ENCODE results near the gene MZB1.
"Not testable (repeated sequence)": the region's sequence is repeated elsewhere in the genome, so short reads cannot be mapped to it uniquely, and the experiment has no call there.

The MZB1 gene

DNA sequence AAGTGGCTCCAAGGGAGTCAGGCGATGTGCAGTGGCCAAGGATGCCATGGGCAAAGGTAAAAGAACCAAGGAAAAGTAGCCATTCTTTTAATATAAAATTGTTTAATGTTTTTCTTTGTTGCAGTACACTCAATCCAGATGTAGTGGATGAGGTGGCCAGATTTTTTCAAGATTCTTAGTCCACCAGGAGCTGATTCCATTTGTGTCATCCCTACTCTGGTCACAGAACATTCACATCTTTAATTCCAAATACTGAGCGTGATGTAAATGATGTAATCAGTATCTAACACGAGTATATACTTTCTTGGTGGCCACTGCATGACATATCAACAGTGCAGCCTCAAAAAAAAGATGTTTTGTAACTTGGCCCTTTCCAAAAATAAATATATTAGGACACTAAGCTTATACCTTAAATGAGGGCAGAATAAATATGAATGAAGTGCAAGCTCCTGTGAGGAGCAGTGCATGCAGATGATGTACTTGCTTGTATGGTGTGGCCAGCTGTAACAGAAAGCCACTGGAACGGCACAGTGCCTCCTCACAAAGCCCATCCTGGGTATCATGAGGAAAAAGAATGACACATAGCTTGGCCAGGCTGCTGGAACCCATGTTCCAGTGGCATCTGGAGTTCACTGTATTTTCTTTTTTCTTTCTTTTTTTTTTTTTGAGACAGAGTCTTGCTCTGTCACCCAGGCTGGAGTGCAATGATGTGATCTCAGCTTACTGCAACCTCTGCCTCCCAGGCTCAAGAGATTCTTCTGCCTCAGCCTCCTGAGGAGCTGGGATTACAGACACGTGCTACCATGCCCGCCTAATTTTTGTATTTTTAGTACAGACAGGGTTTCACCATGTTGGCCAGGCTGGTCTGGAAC is 20.6 kb upstream of the MZB1 start:
- DNase-seq: no peak

DNA sequence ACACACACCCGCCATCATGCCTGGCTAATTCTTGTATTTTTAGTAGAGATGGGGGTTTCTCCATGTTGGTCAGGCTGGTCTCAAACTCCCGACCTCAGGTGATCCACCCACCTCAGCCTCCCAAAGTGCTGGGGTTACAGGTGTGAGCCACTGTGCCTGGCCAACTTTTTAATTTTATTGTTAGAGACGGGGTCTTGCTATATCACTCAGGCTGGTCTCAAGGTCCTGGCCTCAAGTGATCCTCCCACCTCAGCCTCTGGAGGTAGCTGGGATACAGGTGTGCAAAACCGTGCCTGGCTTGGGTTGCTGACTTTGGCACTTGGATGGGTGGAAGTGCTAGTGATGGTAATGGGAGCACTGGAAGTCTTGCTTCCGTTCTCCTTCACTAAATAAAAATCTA is 19.4 kb upstream of the MZB1 start:
- not testable (repeated sequence) for DNase-seq

DNA sequence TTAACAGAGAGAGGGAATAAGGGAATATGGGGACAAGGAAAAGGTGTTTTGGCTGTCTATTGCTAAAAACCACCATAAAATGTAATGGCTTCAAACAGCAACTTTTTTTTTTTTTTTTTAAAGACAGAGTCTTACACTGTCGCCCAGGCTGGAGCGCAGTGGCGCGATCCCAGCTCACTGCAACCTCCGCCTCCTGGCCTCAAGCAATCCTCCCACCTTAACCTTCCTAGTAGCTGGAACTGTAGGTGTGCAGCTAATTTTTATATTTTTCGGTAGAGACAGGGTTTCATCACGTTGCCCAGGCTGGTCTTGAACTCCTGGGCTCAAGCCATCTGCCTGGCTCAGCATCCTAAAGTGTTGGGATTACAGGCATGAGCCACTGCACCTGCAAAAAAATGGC is 18.5 kb upstream of the MZB1 start:
- DNase-seq: no peak

DNA sequence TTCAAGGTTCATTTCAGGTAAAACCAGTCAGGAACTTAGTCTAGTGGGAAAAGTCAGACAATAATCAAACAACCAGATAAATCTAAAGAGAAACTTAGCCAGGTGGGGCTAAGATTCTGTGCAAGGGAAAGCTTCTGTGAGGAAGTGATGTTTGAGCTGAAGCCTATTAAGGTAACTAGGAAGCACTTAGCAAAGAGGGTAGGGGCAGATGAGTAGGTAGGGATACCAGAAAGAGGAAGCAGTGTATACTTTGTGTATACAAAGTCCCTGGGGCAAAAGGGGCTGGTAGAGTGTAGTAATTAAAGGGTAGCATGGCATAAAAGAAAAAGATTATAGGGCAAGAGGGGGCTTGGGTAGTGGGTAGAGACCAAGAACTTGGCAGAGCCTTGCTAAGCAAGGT is 17.8 kb upstream of the MZB1 start:
- DNase-seq: no peak

DNA sequence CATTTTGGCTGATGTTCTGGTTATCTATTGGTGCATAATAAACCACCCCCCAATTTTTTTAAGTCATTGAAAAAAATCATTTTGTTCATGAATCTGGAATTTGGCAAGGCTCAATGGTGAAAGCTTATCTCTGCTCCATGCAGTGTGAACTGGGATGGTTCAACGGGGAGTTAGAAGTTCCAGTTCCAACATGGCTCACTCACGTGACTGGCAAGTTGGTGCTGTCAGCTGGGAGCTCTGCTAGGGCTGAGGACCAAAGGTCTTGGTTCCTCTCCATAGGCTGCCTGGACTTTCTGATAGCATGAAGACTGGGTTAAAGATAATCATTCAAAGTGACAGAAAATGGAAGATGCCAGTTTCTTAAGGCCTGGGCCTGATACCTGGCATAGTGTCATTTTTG is 17.2 kb upstream of the MZB1 start:
- DNase-seq: no peak

DNA sequence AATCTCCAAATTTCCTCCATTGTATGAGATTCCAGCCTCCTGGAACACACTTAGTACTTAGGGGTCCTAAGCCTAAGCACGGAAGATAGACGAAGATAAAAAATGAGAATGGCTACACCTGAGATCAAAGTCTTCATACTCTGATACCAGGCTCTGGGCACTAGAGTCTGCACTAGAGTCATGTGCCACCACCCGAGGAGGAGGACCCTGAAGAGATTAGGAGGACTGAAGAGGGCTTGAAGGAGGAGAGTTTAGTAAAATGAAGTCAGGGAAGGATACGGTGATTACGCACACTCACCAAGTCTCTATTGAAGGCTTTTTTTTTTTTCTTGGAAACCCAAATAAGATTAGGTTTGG is 14.7 kb upstream of the MZB1 start:
- DNase-seq: no peak

DNA sequence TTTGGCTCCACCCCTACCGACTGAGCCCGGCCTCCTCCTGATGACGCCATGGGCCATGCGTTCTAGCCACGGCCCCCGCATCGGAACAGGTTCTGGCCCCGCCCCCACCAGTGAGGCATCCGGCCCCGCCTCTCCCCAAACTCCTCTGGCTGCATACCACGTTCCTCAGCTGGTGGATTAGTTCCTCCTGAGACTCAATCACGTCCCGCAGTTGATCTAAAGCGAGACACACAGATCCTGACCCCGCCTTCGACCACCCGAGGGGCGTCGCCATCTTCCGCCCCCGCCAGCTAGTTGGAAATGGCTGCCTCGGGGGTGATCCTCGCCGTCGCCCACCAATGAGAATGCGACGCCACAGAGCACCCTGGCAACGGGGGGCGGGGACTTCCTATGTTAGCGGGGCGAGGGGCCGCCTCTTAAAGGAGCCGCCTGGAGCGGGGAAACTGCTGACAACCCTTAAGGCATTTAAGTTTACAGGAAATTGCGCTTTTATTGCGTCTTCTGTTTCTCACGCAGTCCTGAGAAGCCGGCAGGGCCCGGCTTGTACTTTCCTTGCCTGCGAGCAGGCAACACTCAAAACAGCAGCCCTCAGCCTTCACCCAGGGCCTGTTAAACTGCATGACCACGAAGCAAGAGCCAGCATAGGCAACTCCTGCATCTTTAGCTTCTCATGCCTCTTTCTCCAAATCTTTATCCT is 14.2 kb upstream of the MZB1 start, which contains the start of gene SPATA24:
TSS of gene SPATA24 (minus strand) at position 303 of the 697 bp plus-strand sequence. CDS start at position 274, 29 bp downstream.
- peak; percentile 99 for DNase-seq

DNA sequence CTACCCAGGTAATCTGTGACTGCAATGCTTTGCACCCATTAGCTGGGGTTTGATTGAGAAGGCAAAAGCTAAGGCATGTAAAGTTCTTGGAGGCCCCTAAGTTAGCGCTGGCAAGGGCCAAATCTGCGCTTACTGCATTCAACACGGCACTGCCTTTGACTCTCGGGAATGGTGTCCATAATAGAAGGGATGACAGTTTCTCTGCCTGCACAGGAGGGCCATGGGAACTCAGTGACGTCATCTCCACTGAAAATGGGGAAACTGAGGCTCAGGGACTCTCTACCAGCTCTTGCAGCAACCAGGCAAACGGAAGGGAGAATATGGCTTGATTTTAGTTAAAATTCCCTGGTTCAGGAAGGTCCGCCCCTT is 13.7 kb upstream of the MZB1 start:
- DNase-seq: no peak

DNA sequence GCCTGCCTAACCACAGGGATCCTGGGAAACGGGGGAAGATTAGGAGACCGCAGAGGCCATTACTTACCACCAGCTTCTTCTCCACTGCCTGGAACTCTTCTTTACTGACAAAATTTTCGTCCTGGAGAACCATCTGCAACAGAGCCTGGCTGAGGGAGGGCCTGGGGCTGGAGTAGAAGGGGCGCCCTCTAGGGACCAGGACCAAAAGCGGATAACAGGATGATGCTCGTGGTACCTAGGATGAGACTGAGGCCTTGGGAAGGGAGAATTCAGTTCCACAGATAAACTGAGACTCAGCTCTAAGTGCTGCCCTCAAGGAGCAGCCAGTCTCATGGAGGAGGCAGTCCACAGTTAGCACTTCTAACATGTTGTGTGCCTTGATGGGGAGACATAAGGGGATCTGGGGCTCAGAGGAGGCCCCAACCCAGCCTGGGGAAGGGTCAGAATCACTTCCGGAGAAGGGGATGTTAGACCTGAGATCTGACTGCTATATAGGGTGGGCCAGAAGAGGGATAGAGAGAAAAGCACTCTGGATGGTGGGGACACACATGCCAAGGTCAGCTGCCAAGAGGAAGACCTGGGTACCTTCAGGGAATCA is 12.9 kb upstream of the MZB1 start:
- DNase-seq: peak; percentile 30 to 63 (median 48)

DNA sequence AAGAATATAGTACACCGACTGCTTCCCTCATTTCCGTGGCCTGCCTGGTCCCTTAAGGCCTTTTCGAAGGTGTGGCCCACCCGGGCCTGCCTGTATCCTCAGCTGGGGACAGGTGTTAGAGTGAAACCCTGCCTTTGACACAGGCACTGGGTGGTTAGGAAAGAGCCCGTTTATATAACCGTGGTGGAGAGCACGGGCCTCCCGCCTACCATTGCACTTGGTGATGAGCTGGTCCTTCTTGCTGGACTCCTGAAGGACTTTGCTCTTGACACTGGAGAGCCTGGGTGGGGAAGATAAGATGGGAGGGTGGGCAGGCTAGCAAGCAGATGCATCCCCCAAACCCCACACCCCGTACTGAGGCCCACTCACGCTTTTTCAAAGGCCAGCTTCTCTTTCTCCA is 11.8 kb upstream of the MZB1 start:
- no peak for DNase-seq

DNA sequence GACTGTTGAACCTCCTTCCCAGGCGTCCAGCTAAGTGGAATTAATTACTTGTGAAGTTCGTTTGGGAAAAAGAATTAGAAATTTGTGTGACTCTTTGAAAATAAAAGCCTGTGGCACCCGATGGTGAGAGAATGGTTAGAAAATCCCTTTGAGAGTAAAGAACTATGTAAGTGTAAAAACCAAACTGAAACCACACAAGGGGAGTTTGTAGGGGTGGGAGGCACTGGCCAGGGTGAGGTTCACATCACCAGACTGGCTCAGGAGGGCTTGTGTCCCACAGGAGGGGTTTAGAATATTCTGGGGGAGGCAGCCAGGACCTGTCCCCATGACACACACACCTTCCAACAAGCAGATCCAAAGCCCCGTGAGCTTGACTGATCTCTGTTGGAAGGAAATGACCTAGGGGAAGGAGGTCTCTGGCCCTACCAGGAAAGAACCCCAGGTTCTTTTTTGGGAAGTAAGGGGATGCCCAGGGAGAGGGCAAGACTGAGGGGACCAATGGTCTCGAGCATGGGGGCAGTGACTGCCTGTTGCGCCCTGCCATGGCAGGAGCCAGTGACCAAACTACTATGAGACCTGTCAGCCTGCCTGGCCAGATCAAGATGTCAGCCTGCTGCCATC is 9.9 kb upstream of the MZB1 start:
- DNase-seq: no peak

DNA sequence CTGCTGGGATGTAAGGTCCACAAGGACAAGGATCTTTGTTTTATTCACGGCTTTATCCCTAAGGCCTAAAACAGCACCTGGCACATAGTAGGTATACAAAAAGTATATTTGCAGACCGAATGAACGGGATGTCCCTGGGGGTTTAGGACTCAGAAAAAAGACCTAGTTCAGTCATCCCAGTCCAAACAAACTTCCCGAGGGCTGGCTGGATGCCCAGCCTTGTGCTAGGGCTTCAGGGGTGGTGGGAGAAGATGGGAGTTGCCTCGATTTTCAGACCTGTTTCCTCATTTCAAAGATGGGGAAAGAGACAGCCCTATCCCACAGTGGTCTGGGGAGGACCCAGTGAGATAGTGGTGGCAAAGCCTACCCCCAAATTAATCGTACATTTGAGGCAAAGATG is 8.2 kb upstream of the MZB1 start:
- DNase-seq: no peak

DNA sequence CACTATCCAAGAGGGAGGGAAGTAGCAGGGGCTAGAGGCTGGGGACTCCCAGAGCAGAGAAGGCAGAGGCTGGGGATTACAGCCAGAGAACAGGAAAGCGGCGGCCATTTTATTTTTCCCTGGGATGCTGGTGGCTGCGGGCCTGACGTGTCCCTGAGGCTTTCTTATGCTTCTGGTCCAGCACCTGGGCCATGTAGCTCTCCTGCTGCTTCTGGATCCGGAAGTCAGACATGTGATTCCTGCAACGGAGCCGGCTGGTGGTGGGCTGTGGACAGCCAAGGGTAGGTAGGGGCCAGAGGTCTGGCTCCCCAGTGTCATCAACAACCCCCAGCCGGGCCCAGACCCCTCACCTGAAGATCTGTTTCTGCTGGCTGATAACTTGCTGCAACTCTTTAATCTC is 7.0 kb upstream of the MZB1 start:
- DNase-seq: no peak

DNA sequence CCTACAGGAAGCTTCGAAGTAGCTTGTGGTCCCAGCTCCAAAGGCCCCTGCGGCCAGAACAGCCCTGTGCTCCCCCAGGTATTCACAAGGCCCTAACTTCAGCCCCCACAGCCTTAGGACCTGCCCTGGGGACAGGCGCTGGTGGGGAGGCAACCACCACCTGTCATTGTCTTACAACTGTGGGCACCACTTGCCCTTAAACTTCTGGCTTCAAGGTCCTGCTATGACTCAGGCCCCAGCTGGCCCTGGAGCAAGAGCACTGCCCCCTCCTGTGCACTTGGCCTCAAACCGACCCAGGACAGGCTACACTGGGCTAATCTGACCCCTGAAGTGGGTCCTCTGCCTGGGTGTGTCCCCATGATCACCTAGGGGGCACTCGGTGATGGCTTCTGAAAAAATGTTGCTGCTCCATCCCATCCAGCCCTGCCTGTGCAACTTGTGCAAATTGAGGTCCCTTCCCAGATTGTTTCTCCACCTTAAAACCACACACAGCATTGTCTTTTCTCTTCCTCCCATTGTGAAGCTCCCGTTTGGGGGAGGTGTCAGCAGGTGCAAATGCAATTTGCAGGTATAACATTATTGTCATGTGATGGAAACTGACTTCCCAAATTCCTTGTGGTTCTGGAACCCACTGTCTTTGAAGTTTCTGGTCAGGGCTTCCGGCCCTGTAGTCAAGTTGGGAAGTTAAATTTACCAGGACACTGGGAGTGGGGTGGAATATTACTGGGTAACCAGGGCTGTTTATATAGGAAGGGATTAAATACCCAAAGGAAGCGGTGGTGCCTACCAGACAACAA is 6.3 kb upstream of the MZB1 start:
- DNase-seq: no peak

DNA sequence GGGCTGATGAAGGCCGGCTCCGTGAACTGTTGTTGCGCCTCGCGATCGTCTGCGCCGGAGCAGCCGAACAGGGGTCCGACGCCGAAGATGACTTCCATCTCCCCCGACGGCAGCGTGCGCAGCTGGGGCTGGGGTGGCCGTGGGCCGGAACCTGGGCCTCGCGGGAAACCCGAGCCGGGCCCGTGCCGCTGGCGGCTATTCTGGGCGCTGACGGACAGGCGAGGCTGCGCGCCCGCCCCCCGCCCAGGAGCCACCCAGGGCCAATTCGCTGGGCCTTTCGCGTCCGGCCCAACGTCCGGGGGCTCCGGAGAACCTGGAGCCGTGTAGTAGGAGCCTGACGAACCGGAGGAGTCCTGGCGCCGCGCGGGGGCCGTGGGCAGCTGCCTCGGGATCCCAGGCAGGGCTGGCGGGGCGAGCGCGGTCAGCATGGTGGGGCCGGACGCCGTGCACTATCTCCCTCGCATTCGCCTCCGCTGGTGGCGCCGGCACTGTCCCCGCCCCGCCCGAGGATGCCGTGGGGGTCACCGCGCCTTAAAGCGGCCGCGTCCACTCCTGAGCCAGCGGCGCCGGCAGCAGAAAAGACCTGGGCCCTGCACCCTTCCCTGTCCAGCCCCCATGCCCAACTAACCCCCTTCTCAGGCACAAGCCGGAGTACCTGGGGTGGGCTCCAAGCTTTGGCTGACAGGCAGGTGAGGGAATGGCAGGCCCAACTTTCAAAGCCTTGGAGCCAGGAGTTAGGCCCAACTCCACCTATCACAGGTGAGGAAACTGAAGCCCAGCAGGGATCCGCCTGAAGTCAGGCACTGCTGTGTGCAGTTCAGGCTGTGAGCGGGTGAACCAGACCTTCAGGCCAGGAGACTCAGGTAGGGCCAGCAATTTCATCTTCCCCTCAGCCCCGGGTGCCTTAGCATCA is 5.2 kb upstream of the MZB1 start, which contains the start of gene PROB1:
TSS of gene PROB1 (minus strand) at position 451 of the 913 bp plus-strand sequence. CDS start at position 428, 23 bp downstream.
- DNase-seq: no peak

DNA sequence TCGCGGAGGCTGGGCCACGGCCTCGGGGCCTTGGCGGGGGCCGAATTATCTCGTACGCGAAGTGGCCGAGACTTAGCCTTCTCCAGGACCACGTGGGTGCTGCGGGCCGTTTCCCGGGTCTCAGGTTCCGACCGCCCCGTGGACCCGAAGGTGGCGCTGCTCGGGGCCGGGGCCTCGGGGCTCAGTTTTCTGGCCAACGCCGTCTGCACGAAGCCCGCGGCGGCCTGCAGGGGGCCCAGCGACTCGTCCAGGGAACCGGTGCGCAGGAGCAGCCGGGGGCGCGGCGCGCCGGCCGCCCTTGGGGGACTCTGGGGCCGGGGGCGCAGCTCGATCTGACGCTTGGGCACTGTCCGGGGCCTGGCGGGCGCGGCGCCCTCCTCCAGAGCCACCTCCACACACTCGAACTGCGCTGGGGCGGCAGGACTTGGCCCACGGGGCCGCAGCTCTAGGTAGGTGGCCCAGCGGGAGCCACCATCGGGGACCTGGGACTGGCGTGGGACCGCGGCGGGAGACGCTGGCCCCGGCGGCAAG is 4.5 kb upstream of the MZB1 start:
- DNase-seq: peak in 2 of 4 experiments; percentile 41 to 62

DNA sequence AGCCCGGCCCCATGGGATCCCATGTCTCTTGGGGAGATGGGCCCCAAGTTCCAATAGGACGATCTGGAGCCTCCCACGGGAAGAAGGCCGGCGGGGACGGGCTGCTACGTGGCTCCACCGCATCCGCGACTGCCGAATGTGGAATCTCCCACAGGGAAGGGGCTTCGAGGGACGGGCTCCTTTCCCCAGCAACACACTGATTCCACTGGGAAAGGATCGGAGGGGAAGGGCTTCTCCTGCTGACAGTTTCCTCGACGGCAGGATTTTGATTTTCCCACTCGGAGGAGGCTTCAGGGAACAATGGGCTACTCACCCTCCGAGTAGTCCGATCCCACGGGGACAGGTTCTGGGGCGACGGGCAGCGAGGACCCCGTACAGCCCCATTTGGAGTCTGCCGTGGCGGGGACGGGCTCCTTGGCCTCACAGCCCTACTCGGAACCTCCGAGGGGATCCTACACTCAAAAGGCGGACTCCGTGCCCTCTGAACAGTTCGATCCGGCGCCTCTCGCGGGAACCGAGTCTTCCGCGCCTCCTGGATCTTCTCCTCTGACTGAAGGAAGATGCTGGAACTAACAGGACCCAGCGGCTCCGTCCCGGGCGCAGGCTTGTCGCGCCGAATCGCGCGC is 3.9 kb upstream of the MZB1 start:
- DNase-seq: no peak

DNA sequence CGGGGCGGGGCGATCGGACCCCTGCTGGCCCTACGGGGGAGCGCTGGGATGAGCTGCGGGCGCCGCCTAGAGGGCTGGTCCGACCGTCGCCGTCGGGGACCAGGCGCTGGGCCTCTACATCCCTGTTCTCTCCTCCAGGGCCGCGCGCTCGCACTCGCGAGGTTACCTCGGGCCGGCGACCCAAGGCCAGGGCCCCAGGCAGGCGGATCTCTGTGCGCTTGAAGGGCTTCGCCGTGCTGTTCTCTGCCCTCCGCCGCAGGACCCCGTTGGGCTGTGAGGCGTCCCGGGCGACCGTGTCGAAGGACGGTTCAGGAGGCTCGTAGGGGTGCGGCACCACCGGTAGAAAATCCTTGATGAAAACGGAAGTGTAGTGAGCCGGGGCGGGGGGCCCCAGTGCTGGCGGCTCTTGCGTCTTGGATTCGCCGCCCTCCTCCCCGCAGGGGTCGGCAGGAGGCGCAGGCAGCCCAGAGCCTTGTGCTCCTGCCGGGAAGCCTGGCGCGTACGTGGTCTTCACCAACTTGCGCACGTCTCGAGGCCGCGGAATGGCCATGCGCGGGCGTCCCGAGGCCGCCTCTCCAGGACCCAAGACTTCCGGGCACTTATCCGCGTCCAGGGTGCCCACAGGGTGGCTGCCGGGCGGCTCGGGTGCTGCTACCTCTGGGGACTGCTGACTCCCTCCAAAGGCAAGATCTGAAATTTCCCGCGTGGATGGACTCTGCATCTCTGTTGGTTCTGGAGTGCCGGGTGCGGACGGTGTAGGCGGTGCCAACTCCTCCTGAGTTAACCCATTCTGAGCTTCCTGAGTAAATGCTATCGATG is 3.2 kb upstream of the MZB1 start:
- DNase-seq: peak; percentile 61 to 81 (median 68)

DNA sequence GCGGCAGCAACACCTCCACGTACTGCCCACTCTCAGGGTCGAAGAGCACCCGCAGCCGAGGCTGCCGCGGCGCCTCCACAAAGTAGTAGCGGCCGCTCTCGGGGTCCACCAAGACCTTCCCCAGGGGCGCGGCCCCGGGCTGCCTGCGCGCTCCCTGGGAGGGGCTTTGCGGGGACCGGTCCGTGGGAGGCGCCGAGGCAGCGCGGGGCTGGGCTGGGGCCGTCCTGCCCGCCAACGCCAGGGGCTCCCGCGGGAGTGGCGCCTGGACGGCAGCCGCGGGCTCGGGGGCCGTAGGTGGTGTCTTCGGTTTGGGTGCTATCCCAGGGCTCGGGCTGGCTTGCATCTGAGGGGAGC is 2.6 kb upstream of the MZB1 start:
- DNase-seq: no peak
